WERI-Rb-1 (cell line): ENCODE data around the gene ACTMAP.

Experiments used
- DNase-seq: peaks from one replicate; pipeline ENCODE4 v3.0.0-alpha.2; 2020
- H3K27ac ChIP-seq: fragments of 250-450 bp; sonication (Bioruptor Pico); 2 replicates; pipeline ENCODE4 v1.5.1; 2020; ENCODE audit warnings: mild to moderate bottlenecking, moderate library complexity
- H3K27me3 ChIP-seq: fragments of 250-450 bp; sonication (Bioruptor Pico); 2 replicates; pipeline ENCODE4 v1.5.1; 2021; ENCODE audit warnings: mild to moderate bottlenecking, low read depth, moderate library complexity; ENCODE audit not compliant: insufficient read depth, severe bottlenecking
- H3K36me3 ChIP-seq: fragments of 250-450 bp; sonication (Bioruptor Pico); 2 replicates; pipeline ENCODE4 v1.5.1; 2020; ENCODE audit warnings: mild to moderate bottlenecking, moderate library complexity
- H3K4me3 ChIP-seq: 2 replicates; pipeline ENCODE4 v1.5.1; 2011; ENCODE audit warnings: low read depth, mild to moderate bottlenecking, control low read depth, low read length
- H3K9me3 ChIP-seq: fragments of 250-450 bp; sonication (Bioruptor Pico); 2 replicates; pipeline ENCODE4 v1.5.1; 2021; ENCODE audit warnings: mild to moderate bottlenecking, moderate library complexity; ENCODE audit not compliant: severe bottlenecking
- TF ChIP-seq, protein P1 (sequence below): IDR thresholded peaks from 2 replicates; pipeline ENCODE4 v1.5.1; 2011; ENCODE audit warnings: low read depth, mild to moderate bottlenecking, control low read depth, inconsistent platforms, low read length

ACTMAP gene

DNA sequence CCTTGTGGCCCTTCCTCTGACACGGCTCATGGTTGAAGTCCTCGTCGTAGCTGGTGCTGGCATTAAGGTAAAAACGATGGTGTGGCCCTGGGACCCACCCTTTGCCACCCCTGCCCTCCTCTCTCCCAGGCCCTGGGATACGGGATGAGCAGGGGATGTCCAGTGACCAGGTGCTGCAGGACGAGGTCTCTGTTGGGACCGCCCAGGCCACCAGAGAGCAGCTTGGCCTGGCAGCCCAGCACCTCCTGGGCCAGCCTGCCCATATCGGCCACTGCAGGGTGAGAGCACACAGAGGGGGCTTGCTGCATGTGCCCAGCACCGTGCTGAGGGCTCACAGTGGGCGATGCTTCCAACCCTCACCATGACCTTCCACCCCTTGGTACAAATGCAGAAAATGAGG is 6.4 kb downstream of the ACTMAP start:
- no peak overlapping the region for H3K27ac ChIP-seq

DNA sequence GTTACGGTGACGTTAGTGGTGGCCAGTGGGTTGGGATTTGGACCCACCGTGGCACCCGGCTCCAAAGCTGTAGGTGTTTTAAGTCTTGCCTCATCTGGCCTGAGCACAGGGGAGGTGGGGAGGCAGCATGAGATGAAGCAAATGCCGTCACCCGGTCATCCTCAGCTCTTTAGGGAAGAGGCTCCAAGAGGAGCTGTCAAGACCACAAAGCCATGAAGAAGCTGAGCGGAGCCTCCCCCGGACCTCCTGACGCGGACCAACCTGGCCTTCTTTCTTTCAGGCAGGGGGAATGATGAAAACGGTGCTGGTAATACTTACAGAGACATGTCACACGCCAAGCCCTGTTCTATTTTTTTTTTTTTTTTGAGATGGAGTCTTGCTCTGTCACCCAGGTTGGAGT is 7.4 kb downstream of the ACTMAP start:
- H3K4me3 ChIP-seq = no peak overlapping the region
- H3K27ac ChIP-seq = no peak overlapping the region
- TF ChIP-seq, protein P1, sequence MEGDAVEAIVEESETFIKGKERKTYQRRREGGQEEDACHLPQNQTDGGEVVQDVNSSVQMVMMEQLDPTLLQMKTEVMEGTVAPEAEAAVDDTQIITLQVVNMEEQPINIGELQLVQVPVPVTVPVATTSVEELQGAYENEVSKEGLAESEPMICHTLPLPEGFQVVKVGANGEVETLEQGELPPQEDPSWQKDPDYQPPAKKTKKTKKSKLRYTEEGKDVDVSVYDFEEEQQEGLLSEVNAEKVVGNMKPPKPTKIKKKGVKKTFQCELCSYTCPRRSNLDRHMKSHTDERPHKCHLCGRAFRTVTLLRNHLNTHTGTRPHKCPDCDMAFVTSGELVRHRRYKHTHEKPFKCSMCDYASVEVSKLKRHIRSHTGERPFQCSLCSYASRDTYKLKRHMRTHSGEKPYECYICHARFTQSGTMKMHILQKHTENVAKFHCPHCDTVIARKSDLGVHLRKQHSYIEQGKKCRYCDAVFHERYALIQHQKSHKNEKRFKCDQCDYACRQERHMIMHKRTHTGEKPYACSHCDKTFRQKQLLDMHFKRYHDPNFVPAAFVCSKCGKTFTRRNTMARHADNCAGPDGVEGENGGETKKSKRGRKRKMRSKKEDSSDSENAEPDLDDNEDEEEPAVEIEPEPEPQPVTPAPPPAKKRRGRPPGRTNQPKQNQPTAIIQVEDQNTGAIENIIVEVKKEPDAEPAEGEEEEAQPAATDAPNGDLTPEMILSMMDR = no peak
- no peaks in the 10 kb centered on the region for H3K9me3 ChIP-seq
- H3K36me3 ChIP-seq = peaks cover 9% of the 10 kb centered on the region; the same call in 1 of the 2 replicates
- no peaks in the 10 kb centered on the region for H3K27me3 ChIP-seq
- no peak for DNase-seq

More for the DNA sequence above, 6.4 kb downstream of the ACTMAP start:
- no peak overlapping the region for H3K4me3 ChIP-seq
- H3K9me3 ChIP-seq = no peaks in the 10 kb centered on the region
- H3K27me3 ChIP-seq = no peaks in the 10 kb centered on the region
- H3K36me3 ChIP-seq = peaks cover 4% of the 10 kb centered on the region; the same call in 1 of the 2 replicates
- TF ChIP-seq, protein P1 = no peak
- no peak for DNase-seq

DNA sequence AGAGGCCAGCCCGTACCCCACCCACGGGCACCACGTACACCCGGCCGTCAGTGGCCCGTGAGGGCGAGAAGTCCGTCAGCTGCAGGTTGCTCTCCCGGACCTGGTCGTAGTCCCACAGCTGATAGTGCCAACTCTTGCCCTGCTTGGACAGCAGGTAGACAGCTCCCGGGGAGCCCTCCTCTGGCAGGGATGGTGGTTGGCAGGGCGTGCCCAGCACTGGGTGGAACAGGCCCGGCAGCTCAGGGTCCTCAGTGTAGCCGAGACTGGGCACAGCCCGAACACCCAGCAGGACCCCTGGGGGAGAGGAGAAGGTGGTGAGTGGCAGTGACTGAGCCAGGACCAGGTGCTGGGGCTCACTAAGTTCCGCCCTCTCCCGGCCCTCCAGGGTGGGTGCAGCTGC is 7.8 kb downstream of the ACTMAP start:
- H3K9me3 ChIP-seq = no peaks in the 10 kb centered on the region
- no peaks in the 10 kb centered on the region for H3K27me3 ChIP-seq
- no peak overlapping the region for H3K4me3 ChIP-seq
- no peak for DNase-seq
- peaks cover 12% of the 10 kb centered on the region for H3K36me3 ChIP-seq
- TF ChIP-seq, protein P1 = no peak
- H3K27ac ChIP-seq = no peak overlapping the region

DNA sequence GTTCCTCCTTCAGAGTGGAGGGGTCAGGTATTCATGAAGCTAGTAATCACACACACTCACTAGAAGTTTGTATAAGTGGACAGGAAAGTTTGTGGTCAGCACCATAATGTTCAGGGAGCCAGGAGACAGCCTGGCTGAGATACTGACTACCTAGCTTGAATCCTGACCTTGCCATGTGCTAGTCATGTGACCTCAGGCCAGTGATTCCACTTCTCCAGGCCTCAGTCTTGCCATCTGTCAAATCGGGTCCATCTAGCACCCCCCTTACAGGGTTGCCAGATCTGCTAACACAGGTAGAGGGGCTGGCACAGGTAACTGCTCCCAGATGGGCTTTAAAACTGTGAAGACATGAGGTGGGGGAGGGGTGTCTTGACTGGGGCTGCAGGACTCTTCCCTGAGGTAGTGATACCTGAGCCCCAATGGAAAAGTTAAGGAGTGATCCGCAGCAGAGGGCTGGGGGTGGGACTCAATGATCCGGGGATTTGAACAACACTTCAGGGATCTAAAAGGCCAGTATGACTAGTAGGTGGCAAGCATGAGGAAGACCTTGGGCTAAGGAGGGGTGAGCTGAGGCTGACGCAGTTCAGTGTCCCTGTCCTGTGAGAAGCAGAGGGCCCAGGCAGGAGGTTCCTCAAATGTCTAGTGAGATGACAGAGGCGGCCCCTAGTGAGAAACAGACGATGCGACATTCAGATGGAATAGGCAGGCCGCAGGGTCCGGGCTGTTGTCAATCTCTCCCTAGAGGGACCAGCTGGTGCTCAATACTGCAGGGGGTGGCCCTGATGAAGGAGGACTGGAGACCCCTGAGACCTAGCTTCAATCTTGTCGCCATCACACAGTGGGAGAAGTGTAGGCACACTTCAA is 8.5 kb downstream of the ACTMAP start:
- TF ChIP-seq, protein P1 = no peak
- Histone ChIP-seq H3K27ac (no peak overlapping the region), H3K4me3 (no peak overlapping the region), H3K27me3 (no peaks in the 10 kb centered on the region), H3K9me3 (no peaks in the 10 kb centered on the region), H3K36me3 (peaks cover 19% of the 10 kb centered on the region)
- peak; percentile 43 for DNase-seq

DNA sequence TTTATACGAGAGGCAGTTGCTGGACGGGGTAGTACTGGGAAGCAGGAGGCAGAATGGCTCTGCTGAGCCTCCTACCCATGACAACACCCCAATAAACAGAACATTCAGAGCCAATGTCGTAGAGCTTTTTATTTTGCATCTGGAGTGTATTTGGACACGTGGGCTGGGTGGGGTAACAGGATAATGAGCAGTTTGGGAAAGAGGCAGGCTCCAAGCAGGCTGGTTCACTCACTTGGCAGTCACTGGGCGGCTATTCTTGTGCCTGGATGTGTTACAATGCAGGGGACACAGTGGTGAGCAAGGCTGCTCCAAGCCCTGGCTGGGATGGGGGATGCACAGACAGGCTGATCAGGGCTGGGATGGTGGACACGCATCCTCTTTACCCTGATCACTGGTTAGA is 9.5 kb downstream of the ACTMAP start:
- Histone ChIP-seq H3K9me3 (no peaks in the 10 kb centered on the region), H3K4me3 (no peak overlapping the region), H3K36me3 (peaks cover 21% of the 10 kb centered on the region), H3K27me3 (no peaks in the 10 kb centered on the region), H3K27ac (peak overlapping the region; percentile 35)
- no peak for DNase-seq
- TF ChIP-seq, protein P1 = no peak
